ENCODE data around the gene COCH.

Gene COCH

GRCh38 chr14:30842431-30842830, 31.9 kb upstream of the COCH start:
- DNase-seq, result no peak
- H4K20me1 ChIP-seq (ENCODE audit: insufficient read depth, low read length), result no peaks in the 10 kb centered on the region

GRCh38 chr14:30848449-30849240, 25.7 kb upstream of the COCH start:
- H3K9me3 ChIP-seq (replicated peaks; ENCODE audit: insufficient read depth, low read length), result no peaks in the 10 kb centered on the region
- TF ChIP-seq EZH2phosphoT487 (IDR thresholded peaks at IDR 0.05; ENCODE audit: low read length) (no peak), CTCF (IDR thresholded peaks at IDR 0.05; ENCODE audit: low read length) (no peak), EZH2 (optimal IDR thresholded peaks at IDR 0.05; ENCODE audit: low read depth, low read length) (no peak)
- no peak overlapping the region for H3K9ac ChIP-seq (ENCODE audit: low read length)
- 0 out of 2 replicates have a peak, but pooled peaks cover 2% of the 10 kb centered on the region for H3F3A ChIP-seq (ENCODE audit: insufficient read depth, low read length)
- H3K27me3 ChIP-seq (replicated peaks; ENCODE audit: insufficient read depth, low read length), result no peaks in the 10 kb centered on the region
- peaks cover 10% of the 10 kb centered on the region; the same call in 1 of the 2 replicates for H3K4me1 ChIP-seq (ENCODE audit: low read length)
- H2AFZ ChIP-seq (ENCODE audit: low read length), result peak overlapping the region; percentile 38; the same call in 1 of the 2 replicates
- no peaks in the 10 kb centered on the region for H3K79me2 ChIP-seq (ENCODE audit: low read length)
- no peak for DNase-seq
- no peaks in the 10 kb centered on the region for H3K9me2 ChIP-seq (replicated peaks; ENCODE audit: insufficient read depth, low read length)
- H3K36me3 ChIP-seq (replicated peaks; ENCODE audit: insufficient read depth, low read length), result no peaks in the 10 kb centered on the region
- peak overlapping the region; percentile 30; the same call in 1 of the 2 replicates for H3K4me2 ChIP-seq (ENCODE audit: low read depth, low read length)
- peak overlapping the region; percentile 53; the same call in 1 of the 2 replicates for H3K27ac ChIP-seq (ENCODE audit: low read length)
- no peaks in the 10 kb centered on the region for H4K20me1 ChIP-seq (ENCODE audit: insufficient read depth, low read length)
- no peak overlapping the region for H3K4me3 ChIP-seq (ENCODE audit: low read length)

More at GRCh38 chr14:30842431-30842830, 31.9 kb upstream of the COCH start:
- H3K27ac ChIP-seq (ENCODE audit: low read length), result no peak overlapping the region
- no peak overlapping the region for H3K9ac ChIP-seq (ENCODE audit: low read length)
- H3K4me2 ChIP-seq (ENCODE audit: low read depth, low read length), result no peak overlapping the region
- TF ChIP-seq EZH2phosphoT487 (IDR thresholded peaks at IDR 0.05; ENCODE audit: low read length) (no peak), CTCF (IDR thresholded peaks at IDR 0.05; ENCODE audit: low read length) (no peak), EZH2 (optimal IDR thresholded peaks at IDR 0.05; ENCODE audit: low read depth, low read length) (no peak)
- H3K4me1 ChIP-seq (ENCODE audit: low read length), result no peaks in the 10 kb centered on the region
- H2AFZ ChIP-seq (ENCODE audit: low read length), result no peak overlapping the region
- no peaks in the 10 kb centered on the region for H3K27me3 ChIP-seq (replicated peaks; ENCODE audit: insufficient read depth, low read length)
- H3K9me3 ChIP-seq (replicated peaks; ENCODE audit: insufficient read depth, low read length), result no peaks in the 10 kb centered on the region
- H3K36me3 ChIP-seq (replicated peaks; ENCODE audit: insufficient read depth, low read length), result no peaks in the 10 kb centered on the region
- H3K4me3 ChIP-seq (ENCODE audit: low read length), result no peak overlapping the region
- no peaks in the 10 kb centered on the region for H3F3A ChIP-seq (ENCODE audit: insufficient read depth, low read length)
- H3K79me2 ChIP-seq (ENCODE audit: low read length), result no peaks in the 10 kb centered on the region
- no peaks in the 10 kb centered on the region for H3K9me2 ChIP-seq (replicated peaks; ENCODE audit: insufficient read depth, low read length)

GRCh38 chr14:30849354-30849753, 25.0 kb upstream of the COCH start:
- no peaks in the 10 kb centered on the region for H3K9me3 ChIP-seq (replicated peaks; ENCODE audit: insufficient read depth, low read length)
- peak; percentile 16 for DNase-seq
- no peak overlapping the region for H3K9ac ChIP-seq (ENCODE audit: low read length)
- peak overlapping the region; percentile 53; the same call in 1 of the 2 replicates for H3K27ac ChIP-seq (ENCODE audit: low read length)
- peaks cover 10% of the 10 kb centered on the region; the same call in 1 of the 2 replicates for H3K4me1 ChIP-seq (ENCODE audit: low read length)
- no peak for TF ChIP-seq EZH2phosphoT487 (IDR thresholded peaks at IDR 0.05; ENCODE audit: low read length)
- no peak for TF ChIP-seq EZH2 (optimal IDR thresholded peaks at IDR 0.05; ENCODE audit: low read depth, low read length)
- TF ChIP-seq CTCF (IDR thresholded peaks at IDR 0.05; ENCODE audit: low read length), result no peak
- H3K4me2 ChIP-seq (ENCODE audit: low read depth, low read length), result peak overlapping the region; percentile 30; the same call in 1 of the 2 replicates
- H3K36me3 ChIP-seq (replicated peaks; ENCODE audit: insufficient read depth, low read length), result no peaks in the 10 kb centered on the region
- no peaks in the 10 kb centered on the region for H3K79me2 ChIP-seq (ENCODE audit: low read length)
- no peaks in the 10 kb centered on the region for H4K20me1 ChIP-seq (ENCODE audit: insufficient read depth, low read length)
- H3K4me3 ChIP-seq (ENCODE audit: low read length), result no peak overlapping the region
- 0 out of 2 replicates have a peak, but pooled peaks cover 2% of the 10 kb centered on the region for H3F3A ChIP-seq (ENCODE audit: insufficient read depth, low read length)
- peak overlapping the region; percentile 38; the same call in 1 of the 2 replicates for H2AFZ ChIP-seq (ENCODE audit: low read length)
- H3K9me2 ChIP-seq (replicated peaks; ENCODE audit: insufficient read depth, low read length), result no peaks in the 10 kb centered on the region
- no peaks in the 10 kb centered on the region for H3K27me3 ChIP-seq (replicated peaks; ENCODE audit: insufficient read depth, low read length)

Data from MM.1S (cell line).